Measurements from ENCODE around the gene BACE2.

The BACE2 gene

GRCh38 chr21:41210426-41211059 lies 42.6 kb downstream of the BACE2 start:
- H3K4me3 ChIP-seq (ENCODE audit: low read length), result no peak overlapping the region
- TF ChIP-seq CTCF (IDR thresholded peaks at IDR 0.05; ENCODE audit: insufficient read depth, low read depth, low read length, missing control alignments), result no peak
- DNase-seq (ENCODE audit: low read depth), result no peak

GRCh38 chr21:41211060-41211805 lies 43.3 kb downstream of the BACE2 start:
- H3K4me3 ChIP-seq (ENCODE audit: low read length), result no peak overlapping the region
- TF ChIP-seq CTCF (IDR thresholded peaks at IDR 0.05; ENCODE audit: insufficient read depth, low read depth, low read length, missing control alignments), result no peak
- DNase-seq (ENCODE audit: low read depth), result no peak

- TF ChIP-seq CTCF (IDR thresholded peaks at IDR 0.05; ENCODE audit: insufficient read depth, low read depth, low read length, missing control alignments), result no peak
- DNase-seq (ENCODE audit: low read depth), result no peak
Measured at GRCh38 chr21:41213021-41213420, 45.1 kb downstream of the BACE2 start.

GRCh38 chr21:41215856-41216408 lies 48.0 kb downstream of the BACE2 start:
- no peak for TF ChIP-seq CTCF (IDR thresholded peaks at IDR 0.05; ENCODE audit: insufficient read depth, low read depth, low read length, missing control alignments)
- no peak for DNase-seq (ENCODE audit: low read depth)
- H3K4me3 ChIP-seq (ENCODE audit: low read length), result no peak overlapping the region

More at GRCh38 chr21:41213021-41213420, 45.1 kb downstream of the BACE2 start:
- no peak overlapping the region for H3K4me3 ChIP-seq (ENCODE audit: low read length)

- peak; percentile 61 for DNase-seq (ENCODE audit: low read depth)
- no peak overlapping the region for H3K4me3 ChIP-seq (ENCODE audit: low read length)
- TF ChIP-seq CTCF (IDR thresholded peaks at IDR 0.05; ENCODE audit: insufficient read depth, low read depth, low read length, missing control alignments), result no peak
Measured at GRCh38 chr21:41216486-41216885, 48.5 kb downstream of the BACE2 start.

GRCh38 chr21:41217671-41218385 lies 49.9 kb downstream of the BACE2 start:
- no peak for DNase-seq (ENCODE audit: low read depth)
- no peak for TF ChIP-seq CTCF (IDR thresholded peaks at IDR 0.05; ENCODE audit: insufficient read depth, low read depth, low read length, missing control alignments)
- H3K4me3 ChIP-seq (ENCODE audit: low read length), result no peak overlapping the region
